IMR-90 (cell line): ENCODE results near the gene SQSTM1. TPM values are rescaled to one million over a fixed set of nuclear protein-coding genes. Genes with fewer than 3 reads are reported as not detected.
A peak's percentile ranks its signal among the peaks of the same experiment; 100 is the strongest.

Experiments used
- ATAC-seq: fragments of 200-7000 bp; cut with Tn5 transposase; 2 replicates; pipeline ENCODE4 v1.9.1; 2020; ENCODE audit warnings: low read depth, mild to moderate bottlenecking, moderate library complexity
- BruUV-seq: library from RNA; stranded (reverse); fragments of 400-500 nt; replicated peaks from 2 replicates; lab custom pipeline; 2021; lab: Mats Ljungman, UMichigan
- CTCF ChIA-PET: fragments of 300-600 bp; formaldehyde crosslinking; extraction: SDS; loops from one replicate; lab custom pipeline; 2021; ENCODE audit warnings: antibody characterized with exemption; lab: Yijun Ruan, JAX
- POLR2A ChIA-PET: fragments of 300-600 bp; sonication (Branson Sonifier 250); formaldehyde crosslinking; loops from one replicate; lab custom pipeline; 2022; ENCODE audit warnings: antibody characterized with exemption; ENCODE audit not compliant: unreplicated experiment; lab: Charles Lee
- DNase-seq: peaks from one replicate; pipeline ENCODE4 v3.0.0; 2013
- H2AFZ ChIP-seq: replicated peaks from 2 replicates; pipeline ENCODE3; 2013; ENCODE audit warnings: low read length, mild to moderate bottlenecking; ENCODE audit not compliant: poor library complexity
- H2AK5ac ChIP-seq: 2 replicates; pipeline ENCODE4 v1.6.1; 2013; ENCODE audit warnings: low read depth, low read length, inconsistent platforms
- H2AK9ac ChIP-seq: replicated peaks from 2 replicates; pipeline ENCODE3; 2013; ENCODE audit warnings: mild to moderate bottlenecking, low read depth, low read length, moderate library complexity; ENCODE audit not compliant: poor library complexity
- H2BK120ac ChIP-seq: 2 replicates; pipeline ENCODE4 v1.6.1; 2013; ENCODE audit warnings: low read depth, low read length, inconsistent platforms
- H2BK15ac ChIP-seq: 3 replicates; pipeline ENCODE4 v1.6.1; 2013; ENCODE audit warnings: low read depth, low read length, inconsistent platforms
- H2BK20ac ChIP-seq: 2 replicates; pipeline ENCODE4 v1.6.1; 2013; ENCODE audit warnings: low read depth, mild to moderate bottlenecking, inconsistent platforms, low read length, moderate library complexity
- H2BK5ac ChIP-seq: 2 replicates; pipeline ENCODE4 v1.6.1; 2013; ENCODE audit warnings: mild to moderate bottlenecking, low read depth, low read length, inconsistent platforms; ENCODE audit not compliant: poor library complexity, severe bottlenecking
- H3K14ac ChIP-seq: replicated peaks from 2 replicates; pipeline ENCODE4 v1.6.1; 2013; ENCODE audit warnings: low read depth, low read length, inconsistent platforms
- H3K18ac ChIP-seq: 2 replicates; pipeline ENCODE4 v1.6.1; 2013; ENCODE audit warnings: low read depth, low read length, control low read depth
- H3K23ac ChIP-seq: 2 replicates; pipeline ENCODE4 v1.6.1; 2013; ENCODE audit warnings: low read depth, low read length, inconsistent platforms
- H3K27ac ChIP-seq: 2 replicates; pipeline ENCODE4 v1.5.1; 2013; ENCODE audit warnings: mild to moderate bottlenecking, control low read depth, low read length; ENCODE audit not compliant: insufficient read depth
- H3K27me3 ChIP-seq: 2 replicates; pipeline ENCODE4 v1.6.1; 2013; ENCODE audit warnings: low read length; ENCODE audit not compliant: control insufficient read depth, insufficient read depth
- H3K36me3 ChIP-seq: 2 replicates; pipeline ENCODE4 v1.6.1; 2013; ENCODE audit warnings: low read length, mixed read lengths; ENCODE audit not compliant: control insufficient read depth, insufficient read depth
- H3K4ac ChIP-seq: 2 replicates; pipeline ENCODE4 v1.6.1; 2013; ENCODE audit warnings: low read depth, low read length, inconsistent platforms
- H3K4me1 ChIP-seq: 2 replicates; pipeline ENCODE4 v1.6.1; 2013; ENCODE audit warnings: low read length, mixed read lengths; ENCODE audit not compliant: control insufficient read depth, insufficient read depth
- H3K4me2 ChIP-seq: 2 replicates; pipeline ENCODE4 v1.6.1; 2013; ENCODE audit warnings: low read depth, mild to moderate bottlenecking, control low read depth, low read length, moderate library complexity
- H3K4me3 ChIP-seq: 2 replicates; pipeline ENCODE4 v1.5.1; 2013; ENCODE audit warnings: low read depth, mild to moderate bottlenecking, control low read depth, low read length, moderate library complexity; ENCODE audit not compliant: insufficient read depth
- H3K56ac ChIP-seq: 2 replicates; pipeline ENCODE4 v1.6.1; 2013; ENCODE audit warnings: low read length, inconsistent platforms; ENCODE audit not compliant: insufficient read depth; ENCODE audit errors: extremely low read depth
- H3K79me1 ChIP-seq, 2 experiments: 2 replicates each; pipeline ENCODE4 v1.6.1; 2013; ENCODE audit warnings: low read length in 2 of 2, inconsistent platforms in 1 of 2, low read depth in 1 of 2
- H3K9ac ChIP-seq: 2 replicates; pipeline ENCODE4 v1.6.1; 2013; ENCODE audit warnings: low read depth, low read length, control low read depth
- H3K9me1 ChIP-seq: 2 replicates; pipeline ENCODE4 v1.6.1; 2013; ENCODE audit warnings: low read length, inconsistent platforms; ENCODE audit not compliant: insufficient read depth
- H3K9me3 ChIP-seq: 2 replicates; pipeline ENCODE4 v1.6.1; 2013; ENCODE audit warnings: low read length; ENCODE audit not compliant: control insufficient read depth, insufficient read depth
- H4K20me1 ChIP-seq: 2 replicates; pipeline ENCODE4 v1.6.1; 2013; ENCODE audit warnings: low read length, inconsistent platforms; ENCODE audit not compliant: insufficient read depth
- H4K5ac ChIP-seq: 2 replicates; pipeline ENCODE4 v1.6.1; 2013; ENCODE audit warnings: mild to moderate bottlenecking, low read depth, low read length, control low read depth
- H4K8ac ChIP-seq, 2 experiments: 2 replicates each; pipeline ENCODE4 v1.6.1; 2013; ENCODE audit warnings: low read depth in 2 of 2, low read length in 2 of 2, control low read depth in 1 of 2, inconsistent platforms in 1 of 2
- H4K91ac ChIP-seq: 2 replicates; pipeline ENCODE4 v1.6.1; 2013; ENCODE audit warnings: low read depth, low read length, inconsistent platforms; ENCODE audit not compliant: insufficient read depth
- BHLHE40 ChIP-seq: fragments of 150-350 bp; IDR thresholded peaks from 2 replicates; pipeline ENCODE4 v1.6.1; 2016; ENCODE audit warnings: mild to moderate bottlenecking, low read depth, low read length
- CEBPB ChIP-seq: IDR thresholded peaks from 2 replicates; pipeline ENCODE4 v1.6.1; 2012; ENCODE audit warnings: low read depth, low read length, improper control_type of control experiment
- CHD1 ChIP-seq: IDR thresholded peaks from 2 replicates; pipeline ENCODE4 v1.6.1; 2012; ENCODE audit warnings: low read depth, low read length, improper control_type of control experiment
- MAZ ChIP-seq: IDR thresholded peaks from 2 replicates; pipeline ENCODE4 v1.6.1; 2012; ENCODE audit warnings: low read depth, mild to moderate bottlenecking, low read length, improper control_type of control experiment, moderate library complexity, borderline replicate concordance
- MXI1 ChIP-seq: IDR thresholded peaks from 2 replicates; pipeline ENCODE4 v1.6.1; 2012; ENCODE audit warnings: low read depth, mild to moderate bottlenecking, low read length, moderate library complexity, borderline replicate concordance
- POLR2A ChIP-seq: IDR thresholded peaks from 2 replicates; pipeline ENCODE4 v1.6.1; 2012; ENCODE audit warnings: mild to moderate bottlenecking, low read depth, low read length
- RAD21 ChIP-seq: IDR thresholded peaks from 2 replicates; pipeline ENCODE4 v1.6.1; 2012; ENCODE audit warnings: low read length, improper control_type of control experiment
- RCOR1 ChIP-seq: IDR thresholded peaks from 2 replicates; pipeline ENCODE4 v1.6.1; 2012; ENCODE audit warnings: mild to moderate bottlenecking, low read length, improper control_type of control experiment; ENCODE audit not compliant: insufficient replicate concordance
- RFX5 ChIP-seq: IDR thresholded peaks from 2 replicates; pipeline ENCODE4 v1.8.0; 2012; ENCODE audit warnings: low read depth, mild to moderate bottlenecking, low read length, moderate library complexity
- SMC3 ChIP-seq: fragments of 150-350 bp; IDR thresholded peaks from 2 replicates; pipeline ENCODE4 v1.6.1; 2016; ENCODE audit warnings: low read depth, mild to moderate bottlenecking, antibody characterized with exemption, low read length, moderate library complexity
- WGBS, 2 experiments: methylation state at CpG; one replicate each; pipeline versions ENCODE4 v1.1.5 to v1.1.7; 2013; ENCODE audit warnings: missing lambda C conversion rate in 2 of 2; ENCODE audit not compliant: insufficient read length in 1 of 2; ENCODE audit errors: extremely low coverage in 2 of 2; 5-methylcytosine and 5-hydroxymethylcytosine counted together
- dilution Hi-C: fragments of 300-500 bp; cut with HindIII; formaldehyde crosslinking; loops from one replicate; pipeline ENCODE4 v1.14.3; 2018; ENCODE audit warnings: low sequenced_read_pairs; ENCODE audit not compliant: unreplicated experiment
- in situ Hi-C: fragments of 300-500 bp; cut with MboI; formaldehyde crosslinking; loops from 3 replicates; pipeline ENCODE4 v1.14.3; 2019; ENCODE audit warnings: low sequenced_read_pairs, inconsistent platforms, mixed read lengths
- intact Hi-C: fragments of 100-400 bp; cut with micrococcal nuclease; formaldehyde crosslinking; loops from 2 replicates; pipeline ENCODE4 v1.10.0; 2022
- polyA plus RNA-seq, 3 experiments: library from polyadenylated mRNA; depleted of rRNA; stranded (reverse); fragments of >200 nt; gene quantifications; 2 replicates each; pipeline ENCODE4 v1.2.3, GENCODE V29; 2012; ENCODE audit warnings: low replicate concordance in 1 of 3
- total RNA-seq: library from RNA; depleted of rRNA; stranded (reverse); fragments of >200 nt; gene quantifications from 2 replicates; pipeline ENCODE4 v1.2.3, GENCODE V29; 2012
- TF ChIP-seq, protein P1 (sequence below): fragments of 150-350 bp; IDR thresholded peaks from 2 replicates; pipeline ENCODE4 v1.6.1; 2016; ENCODE audit warnings: low read depth, mild to moderate bottlenecking, low read length, moderate library complexity, borderline replicate concordance
- TF ChIP-seq, protein P2 (sequence below): conservative IDR thresholded peaks from 2 replicates; pipeline ENCODE4 v1.5.1; 2012; ENCODE audit warnings: mild to moderate bottlenecking, low read depth, low read length, improper control_type of control experiment
- TF ChIP-seq, protein P3 (sequence below): fragments of 150-350 bp; IDR thresholded peaks from 2 replicates; pipeline ENCODE4 v1.6.1; 2017; ENCODE audit warnings: mild to moderate bottlenecking, antibody characterized with exemption, low read length, low read depth

The SQSTM1 gene
- total and polyA plus RNA-seq, 2 of the 4 experiments (the other 2 are of a cell fraction) = 152 to 184 TPM

DNA sequence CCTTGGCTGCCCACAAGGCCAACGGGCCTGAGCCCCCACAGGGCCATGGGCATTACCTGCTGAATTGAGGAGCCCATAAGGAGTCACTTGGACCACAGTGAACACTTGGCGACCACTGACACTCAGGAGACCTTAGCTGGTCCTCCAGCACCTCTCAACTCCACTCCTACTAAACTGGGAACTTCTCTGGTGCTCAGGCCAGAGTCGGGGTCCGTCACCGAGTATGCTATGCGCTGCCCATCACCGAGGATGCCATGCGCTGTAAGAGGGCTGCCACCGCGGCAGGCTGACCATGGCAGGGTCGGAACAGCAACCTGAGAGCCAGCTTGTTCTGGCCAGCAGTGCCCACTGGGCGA is 600 bp upstream of the SQSTM1 start:
- intact Hi-C loops = loop anchor here (5.0 kb wide), 1 partner anchor 198 kb away; the partner anchor contains the start of gene HNRNPH1
- peaks cover 34% of the 10 kb centered on the region for H3K9me1 ChIP-seq
- WGBS, 2 experiments = 71% methylated on average over 9 of the region's 12 CpGs; no CpG with 5 or more reads in 1 of the 2 experiments
- peaks cover 31% of the 10 kb centered on the region for H3K36me3 ChIP-seq
- peak overlapping the region; percentile 48 for H3K9ac ChIP-seq
- H2BK120ac ChIP-seq = peak overlapping the region; percentile 98
- ATAC-seq (no peak), DNase-seq (no peak)
- H4K91ac ChIP-seq = peak overlapping the region; percentile 93
- BruUV-seq = no TSS peak
- peak overlapping the region; percentile 80; the same call in 1 of the 2 replicates for H3K56ac ChIP-seq
- H2BK20ac ChIP-seq = peak overlapping the region; percentile 94
- CTCF ChIA-PET = no interaction called here
- peaks cover 11 to 54% of the 10 kb centered on the region in 2 experiments for H3K79me1 ChIP-seq
- H2AK9ac ChIP-seq = peak overlapping the region; percentile 96
- peak overlapping the region; percentile 98 for H2AK5ac ChIP-seq
- dilution Hi-C loops = no loop called here
- H3K14ac ChIP-seq = peak overlapping the region; percentile 94
- H3K18ac ChIP-seq = peak overlapping the region; percentile 86
- H2AFZ ChIP-seq = peak overlapping the region; percentile 89
- in situ Hi-C loops = no loop called here
- peak overlapping the region; percentile 82 to 89 for H4K8ac ChIP-seq
- H2BK15ac ChIP-seq = peak overlapping the region; percentile 27; the same call in 2 of the 3 replicates
- H2BK5ac ChIP-seq = peak overlapping the region; percentile 94
- H3K9me3 ChIP-seq = no peaks in the 10 kb centered on the region
- peaks cover 39% of the 10 kb centered on the region for H3K4me1 ChIP-seq
- H3K4me3 ChIP-seq = peak overlapping the region; percentile 38
- POLR2A ChIA-PET = interaction anchor here (0.6 to 1.0 kb wide), 2 partner anchors 65 to 78 kb away, joined by 4 read pairs; no protein-coding TSS in a partner anchor
- peak overlapping the region; percentile 84 for H4K5ac ChIP-seq
- peaks cover 44% of the 10 kb centered on the region for H4K20me1 ChIP-seq
- H3K4me2 ChIP-seq = peak overlapping the region; percentile 89
- H3K4ac ChIP-seq = peak overlapping the region; percentile 98
- peak overlapping the region; percentile 99 for H3K27ac ChIP-seq
- no peaks in the 10 kb centered on the region for H3K27me3 ChIP-seq
- TF ChIP-seq, protein P1, sequence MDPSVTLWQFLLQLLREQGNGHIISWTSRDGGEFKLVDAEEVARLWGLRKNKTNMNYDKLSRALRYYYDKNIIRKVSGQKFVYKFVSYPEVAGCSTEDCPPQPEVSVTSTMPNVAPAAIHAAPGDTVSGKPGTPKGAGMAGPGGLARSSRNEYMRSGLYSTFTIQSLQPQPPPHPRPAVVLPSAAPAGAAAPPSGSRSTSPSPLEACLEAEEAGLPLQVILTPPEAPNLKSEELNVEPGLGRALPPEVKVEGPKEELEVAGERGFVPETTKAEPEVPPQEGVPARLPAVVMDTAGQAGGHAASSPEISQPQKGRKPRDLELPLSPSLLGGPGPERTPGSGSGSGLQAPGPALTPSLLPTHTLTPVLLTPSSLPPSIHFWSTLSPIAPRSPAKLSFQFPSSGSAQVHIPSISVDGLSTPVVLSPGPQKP = no peak
- TF ChIP-seq POLR2A (no peak), CHD1 (no peak), RCOR1 (no peak), RFX5 (no peak), MAZ (no peak), CEBPB (no peak), SMC3 (no peak), MXI1 (no peak), RAD21 (no peak), BHLHE40 (no peak)
- TF ChIP-seq, protein P2, sequence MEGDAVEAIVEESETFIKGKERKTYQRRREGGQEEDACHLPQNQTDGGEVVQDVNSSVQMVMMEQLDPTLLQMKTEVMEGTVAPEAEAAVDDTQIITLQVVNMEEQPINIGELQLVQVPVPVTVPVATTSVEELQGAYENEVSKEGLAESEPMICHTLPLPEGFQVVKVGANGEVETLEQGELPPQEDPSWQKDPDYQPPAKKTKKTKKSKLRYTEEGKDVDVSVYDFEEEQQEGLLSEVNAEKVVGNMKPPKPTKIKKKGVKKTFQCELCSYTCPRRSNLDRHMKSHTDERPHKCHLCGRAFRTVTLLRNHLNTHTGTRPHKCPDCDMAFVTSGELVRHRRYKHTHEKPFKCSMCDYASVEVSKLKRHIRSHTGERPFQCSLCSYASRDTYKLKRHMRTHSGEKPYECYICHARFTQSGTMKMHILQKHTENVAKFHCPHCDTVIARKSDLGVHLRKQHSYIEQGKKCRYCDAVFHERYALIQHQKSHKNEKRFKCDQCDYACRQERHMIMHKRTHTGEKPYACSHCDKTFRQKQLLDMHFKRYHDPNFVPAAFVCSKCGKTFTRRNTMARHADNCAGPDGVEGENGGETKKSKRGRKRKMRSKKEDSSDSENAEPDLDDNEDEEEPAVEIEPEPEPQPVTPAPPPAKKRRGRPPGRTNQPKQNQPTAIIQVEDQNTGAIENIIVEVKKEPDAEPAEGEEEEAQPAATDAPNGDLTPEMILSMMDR = no peak
- TF ChIP-seq, protein P3, sequence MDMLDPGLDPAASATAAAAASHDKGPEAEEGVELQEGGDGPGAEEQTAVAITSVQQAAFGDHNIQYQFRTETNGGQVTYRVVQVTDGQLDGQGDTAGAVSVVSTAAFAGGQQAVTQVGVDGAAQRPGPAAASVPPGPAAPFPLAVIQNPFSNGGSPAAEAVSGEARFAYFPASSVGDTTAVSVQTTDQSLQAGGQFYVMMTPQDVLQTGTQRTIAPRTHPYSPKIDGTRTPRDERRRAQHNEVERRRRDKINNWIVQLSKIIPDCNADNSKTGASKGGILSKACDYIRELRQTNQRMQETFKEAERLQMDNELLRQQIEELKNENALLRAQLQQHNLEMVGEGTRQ = no peak
- H3K23ac ChIP-seq = peak overlapping the region; percentile 92
